Retinal pigment epithelial cell (primary cell): Measurements from ENCODE around the gene MAPK13.

Experiments used
- DNase-seq: peaks from one replicate; pipeline ENCODE4 v3.0.0-alpha.2; 2010; ENCODE audit warnings: low read depth
- H3K4me3 ChIP-seq: 2 replicates; pipeline ENCODE4 v1.5.1; 2011; ENCODE audit warnings: mild to moderate bottlenecking, low read length, control low read depth, moderate library complexity
- CTCF ChIP-seq: conservative IDR thresholded peaks from 2 replicates; pipeline ENCODE4 v1.5.1; 2011; ENCODE audit warnings: low read depth, low read length, control low read depth, inconsistent platforms

The MAPK13 gene

DNA sequence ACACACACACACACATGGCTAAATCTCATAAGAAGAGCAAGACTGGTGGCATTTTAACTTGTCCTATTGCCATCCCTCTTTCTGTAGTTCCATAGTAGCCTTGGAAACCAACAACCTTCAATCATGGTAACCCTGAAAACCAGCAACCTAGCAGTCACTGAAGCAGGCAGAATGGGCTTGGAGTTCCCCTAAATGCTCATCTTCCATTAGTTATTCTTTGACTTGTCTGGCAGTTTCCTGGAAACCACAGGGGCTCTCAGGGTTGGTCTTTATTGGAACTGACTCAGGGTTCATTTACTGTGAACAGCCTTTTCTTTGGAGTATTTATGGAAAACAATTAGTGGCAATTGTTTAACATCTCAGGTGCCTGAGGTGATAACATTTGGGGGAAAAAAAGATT is 46.9 kb downstream of the MAPK13 start:
- no peak for DNase-seq
- TF ChIP-seq CTCF, result no peak

DNA sequence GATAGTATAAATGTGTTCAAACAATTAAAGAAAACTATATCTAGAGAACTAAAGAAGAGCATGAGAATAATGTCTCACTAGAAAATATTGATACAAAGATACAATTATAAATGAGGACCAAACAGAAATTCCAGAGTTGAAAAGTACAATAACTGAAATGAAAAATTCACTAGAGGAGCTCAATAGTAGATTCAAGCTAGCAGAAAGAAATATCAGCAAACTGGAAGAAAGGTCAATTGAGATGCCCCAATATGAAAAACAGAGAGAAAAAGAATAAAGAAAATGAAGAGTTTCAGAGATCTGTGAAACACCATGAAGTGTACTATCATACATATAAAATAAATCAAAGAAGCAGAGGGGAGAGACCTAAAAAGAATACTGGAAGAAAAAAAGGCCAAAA is 48.2 kb downstream of the MAPK13 start:
- no peak overlapping the region for H3K4me3 ChIP-seq
- no peak for DNase-seq
- TF ChIP-seq CTCF, result no peak

More for the DNA sequence above, 46.9 kb downstream of the MAPK13 start:
- H3K4me3 ChIP-seq, result no peak overlapping the region

- no peak for TF ChIP-seq CTCF
- DNase-seq, result no peak
- no peak overlapping the region for H3K4me3 ChIP-seq
Observed at GRCh38 chr6:36180126-36180525, 49.8 kb downstream of the MAPK13 start.

DNA sequence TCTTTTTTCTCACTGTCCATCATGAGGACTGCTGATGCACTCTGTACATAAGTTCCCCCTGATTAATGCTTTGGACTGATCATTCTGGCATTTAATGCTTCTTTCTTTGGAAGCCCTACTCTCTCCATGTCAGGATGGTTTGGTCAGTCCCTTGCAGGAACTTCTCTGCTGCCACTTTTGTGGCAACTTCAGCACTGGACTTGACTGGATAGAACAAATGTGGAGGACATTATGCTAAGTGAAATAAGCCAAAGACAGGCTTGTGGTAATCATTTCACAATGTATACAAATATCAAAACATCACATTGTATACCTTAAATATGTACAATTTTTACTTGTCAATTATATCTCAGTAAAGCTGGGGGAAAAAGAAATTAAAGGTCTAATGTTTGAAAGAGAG is 54.0 kb downstream of the MAPK13 start:
- no peak for DNase-seq
- no peak for TF ChIP-seq CTCF
- no peak overlapping the region for H3K4me3 ChIP-seq

- no peak overlapping the region for H3K4me3 ChIP-seq
- no peak for DNase-seq
- TF ChIP-seq CTCF, result no peak
Observed at GRCh38 chr6:36186199-36186598, 55.9 kb downstream of the MAPK13 start.

DNA sequence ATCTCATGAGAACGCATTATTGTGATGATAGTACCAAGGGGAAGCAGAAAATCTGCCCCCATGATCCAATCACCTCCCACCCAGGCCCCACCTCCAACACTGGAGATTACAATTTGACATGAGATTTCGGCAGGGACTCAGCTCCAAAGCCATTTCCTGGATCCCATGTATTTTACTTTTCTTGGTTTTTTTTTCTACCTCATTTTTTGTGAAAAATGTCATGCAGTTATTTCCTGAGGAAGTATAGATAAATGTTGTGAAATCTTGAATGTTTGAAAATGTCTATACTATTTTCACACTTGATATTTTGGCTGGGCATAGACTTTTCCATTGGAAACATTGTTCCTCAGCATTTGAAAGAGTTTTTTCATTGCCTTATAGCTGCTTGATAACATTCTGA is 57.1 kb downstream of the MAPK13 start:
- no peak for DNase-seq
- no peak for TF ChIP-seq CTCF

More for the DNA sequence above, 57.1 kb downstream of the MAPK13 start:
- no peak overlapping the region for H3K4me3 ChIP-seq
